Type B pancreatic cell (in vitro differentiated cells): ENCODE results near the gene USH2A. TPM values are rescaled to one million over a fixed set of nuclear protein-coding genes. Genes with fewer than 3 reads are reported as not detected.

ENCODE experiments used
- DNase-seq: peaks from one replicate; pipeline ENCODE4 v3.0.0; 2021; ENCODE audit warnings: mixed read lengths; ENCODE audit not compliant: unreplicated experiment; ENCODE audit errors: extremely low spot score
- H3K27ac Mint-ChIP-seq: 2 replicates; pipeline ENCODE4 v1.8.0; 2021; ENCODE audit warnings: mild to moderate bottlenecking, mixed read lengths
- H3K27me3 Mint-ChIP-seq: 2 replicates; pipeline ENCODE4 v1.8.0; 2021; ENCODE audit warnings: mixed read lengths
- H3K36me3 Mint-ChIP-seq: 2 replicates; pipeline ENCODE4 v1.8.0; 2021; ENCODE audit warnings: mixed read lengths
- H3K4me1 Mint-ChIP-seq: one replicate; pipeline ENCODE4 v1.8.0; 2021; ENCODE audit warnings: mixed read lengths; ENCODE audit not compliant: unreplicated experiment
- H3K4me3 Mint-ChIP-seq: 2 replicates; pipeline ENCODE4 v1.8.0; 2021; ENCODE audit warnings: mild to moderate bottlenecking, mixed read lengths
- H3K9me3 Mint-ChIP-seq: 2 replicates; pipeline ENCODE4 v1.8.0; 2021; ENCODE audit warnings: mixed read lengths
- CTCF ChIP-seq: fragments of 200-600 bp; sonication (generic); conservative IDR thresholded peaks from 2 replicates; pipeline ENCODE4 v1.5.0; 2021; ENCODE audit warnings: antibody characterized with exemption, mild to moderate bottlenecking
- total RNA-seq: library from RNA; stranded (reverse); gene quantifications from 2 replicates; pipeline ENCODE4 v1.2.1, GENCODE V29; 2021; ENCODE audit warnings: low replicate concordance

Gene USH2A
- total RNA-seq, 1 donor from 2014 or later: 0.22 TPM

GRCh38 chr1:215772151-215772550 is 651.1 kb downstream of the USH2A start:
- DNase-seq: no peak
- Mint-ChIP-seq H3K4me1 (no peaks in the 10 kb centered on the region), H3K27me3 (peaks cover 4% of the 10 kb centered on the region), H3K27ac (no peak overlapping the region), H3K4me3 (no peak overlapping the region), H3K9me3 (no peaks in the 10 kb centered on the region), H3K36me3 (no peaks in the 10 kb centered on the region)
- TF ChIP-seq CTCF: no peak

GRCh38 chr1:215768303-215768702 is 654.9 kb downstream of the USH2A start:
- no peak overlapping the region for H3K4me3 Mint-ChIP-seq
- peaks cover 10% of the 10 kb centered on the region for H3K27me3 Mint-ChIP-seq
- no peaks in the 10 kb centered on the region for H3K36me3 Mint-ChIP-seq
- DNase-seq: no peak
- H3K4me1 Mint-ChIP-seq: no peaks in the 10 kb centered on the region
- TF ChIP-seq CTCF: no peak
- H3K9me3 Mint-ChIP-seq: no peaks in the 10 kb centered on the region
- no peak overlapping the region for H3K27ac Mint-ChIP-seq

GRCh38 chr1:215767761-215768160 is 655.5 kb downstream of the USH2A start:
- Mint-ChIP-seq H3K4me3 (no peak overlapping the region), H3K4me1 (no peaks in the 10 kb centered on the region), H3K27me3 (peaks cover 14% of the 10 kb centered on the region), H3K9me3 (no peaks in the 10 kb centered on the region), H3K36me3 (no peaks in the 10 kb centered on the region), H3K27ac (no peak overlapping the region)
- no peak for DNase-seq
- TF ChIP-seq CTCF: no peak

GRCh38 chr1:215766521-215766920 is 656.7 kb downstream of the USH2A start:
- no peak overlapping the region for H3K27ac Mint-ChIP-seq
- no peak for DNase-seq
- no peaks in the 10 kb centered on the region for H3K36me3 Mint-ChIP-seq
- H3K27me3 Mint-ChIP-seq: peaks cover 14% of the 10 kb centered on the region
- TF ChIP-seq CTCF: no peak
- no peak overlapping the region for H3K4me3 Mint-ChIP-seq
- no peaks in the 10 kb centered on the region for H3K4me1 Mint-ChIP-seq
- H3K9me3 Mint-ChIP-seq: no peaks in the 10 kb centered on the region

- H3K9me3 Mint-ChIP-seq: no peaks in the 10 kb centered on the region
- no peak for TF ChIP-seq CTCF
- no peak overlapping the region for H3K27ac Mint-ChIP-seq
- peaks cover 14% of the 10 kb centered on the region for H3K27me3 Mint-ChIP-seq
- H3K4me1 Mint-ChIP-seq: no peaks in the 10 kb centered on the region
- DNase-seq: no peak
- no peaks in the 10 kb centered on the region for H3K36me3 Mint-ChIP-seq
- H3K4me3 Mint-ChIP-seq: no peak overlapping the region
Observed at GRCh38 chr1:215765833-215766232, 657.4 kb downstream of the USH2A start.

- Mint-ChIP-seq H3K36me3 (no peaks in the 10 kb centered on the region), H3K27ac (no peak overlapping the region), H3K27me3 (peaks cover 7% of the 10 kb centered on the region), H3K9me3 (no peaks in the 10 kb centered on the region), H3K4me1 (no peaks in the 10 kb centered on the region), H3K4me3 (no peak overlapping the region)
- DNase-seq: no peak
- TF ChIP-seq CTCF: no peak
Observed at GRCh38 chr1:215761446-215761845, 661.8 kb downstream of the USH2A start.
